Mesothelial cell of epicardium (in vitro differentiated cells): Measurements from ENCODE around the gene AHRR. TPM values are rescaled to one million over a fixed set of nuclear protein-coding genes. Genes with fewer than 3 reads are reported as not detected.
A peak's percentile ranks its signal among the peaks of the same experiment; 100 is the strongest.

ENCODE experiments used
- DNase-seq, 2 experiments: peaks; one replicate each; pipeline ENCODE4 v3.0.0; 2021; ENCODE audit warnings: low spot score in 2 of 2; ENCODE audit not compliant: unreplicated experiment in 2 of 2
- H3K27ac Mint-ChIP-seq: 2 replicates; pipeline ENCODE4 v1.8.0; 2021; ENCODE audit warnings: mixed read lengths
- H3K27me3 Mint-ChIP-seq: 2 replicates; pipeline ENCODE4 v1.8.0; 2021; ENCODE audit warnings: low read depth, mixed read lengths
- H3K36me3 Mint-ChIP-seq: 2 replicates; pipeline ENCODE4 v1.8.0; 2021; ENCODE audit warnings: mixed read lengths
- H3K4me1 Mint-ChIP-seq: 2 replicates; pipeline ENCODE4 v1.8.0; 2021; ENCODE audit warnings: mixed read lengths
- H3K4me3 Mint-ChIP-seq: 2 replicates; pipeline ENCODE4 v1.8.0; 2021; ENCODE audit warnings: mild to moderate bottlenecking, moderate library complexity, mixed read lengths
- H3K9me3 Mint-ChIP-seq: 2 replicates; pipeline ENCODE4 v1.8.0; 2021; ENCODE audit warnings: mixed read lengths
- total RNA-seq: library from RNA; stranded (reverse); gene quantifications from 3 replicates; pipeline ENCODE4 v1.2.1, GENCODE V29; 2021
- TF ChIP-seq, protein P1 (sequence below): fragments of 200-600 bp; sonication (generic); IDR thresholded peaks from one replicate; pipeline ENCODE4 v1.5.0; 2021; ENCODE audit warnings: antibody characterized with exemption; ENCODE audit not compliant: unreplicated experiment

Gene AHRR
- total RNA-seq, 1 donor from 2014 or later = 12.7 TPM

DNA sequence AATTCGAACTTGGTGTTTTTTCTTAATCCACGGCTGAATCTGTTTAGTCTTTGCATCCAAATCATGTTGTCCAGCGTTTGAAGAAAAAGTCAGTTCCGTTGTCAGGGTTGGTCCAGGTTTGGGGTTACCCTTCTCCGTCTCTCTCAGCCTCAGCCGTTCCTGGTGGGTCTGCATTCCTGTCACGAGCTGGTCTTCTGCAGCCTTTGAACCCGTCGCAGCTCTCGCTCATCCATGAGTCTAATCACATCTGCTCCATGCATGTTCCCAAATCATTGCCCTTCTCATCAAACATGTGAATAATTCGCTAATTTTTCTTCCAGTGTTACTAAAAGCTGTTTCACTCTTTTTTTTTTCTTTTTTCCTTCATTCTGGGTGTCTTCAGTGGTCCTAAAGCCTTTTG, 82.5 kb downstream of the AHRR start:
- Mint-ChIP-seq H3K36me3 (peaks cover 6% of the 10 kb centered on the region), H3K4me1 (peaks cover 37% of the 10 kb centered on the region), H3K9me3 (peaks cover 5% of the 10 kb centered on the region), H3K27ac (no peak overlapping the region), H3K4me3 (no peak overlapping the region), H3K27me3 (peaks cover 11% of the 10 kb centered on the region)
- TF ChIP-seq, protein P1, sequence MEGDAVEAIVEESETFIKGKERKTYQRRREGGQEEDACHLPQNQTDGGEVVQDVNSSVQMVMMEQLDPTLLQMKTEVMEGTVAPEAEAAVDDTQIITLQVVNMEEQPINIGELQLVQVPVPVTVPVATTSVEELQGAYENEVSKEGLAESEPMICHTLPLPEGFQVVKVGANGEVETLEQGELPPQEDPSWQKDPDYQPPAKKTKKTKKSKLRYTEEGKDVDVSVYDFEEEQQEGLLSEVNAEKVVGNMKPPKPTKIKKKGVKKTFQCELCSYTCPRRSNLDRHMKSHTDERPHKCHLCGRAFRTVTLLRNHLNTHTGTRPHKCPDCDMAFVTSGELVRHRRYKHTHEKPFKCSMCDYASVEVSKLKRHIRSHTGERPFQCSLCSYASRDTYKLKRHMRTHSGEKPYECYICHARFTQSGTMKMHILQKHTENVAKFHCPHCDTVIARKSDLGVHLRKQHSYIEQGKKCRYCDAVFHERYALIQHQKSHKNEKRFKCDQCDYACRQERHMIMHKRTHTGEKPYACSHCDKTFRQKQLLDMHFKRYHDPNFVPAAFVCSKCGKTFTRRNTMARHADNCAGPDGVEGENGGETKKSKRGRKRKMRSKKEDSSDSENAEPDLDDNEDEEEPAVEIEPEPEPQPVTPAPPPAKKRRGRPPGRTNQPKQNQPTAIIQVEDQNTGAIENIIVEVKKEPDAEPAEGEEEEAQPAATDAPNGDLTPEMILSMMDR = no peak
- no peak for DNase-seq

DNA sequence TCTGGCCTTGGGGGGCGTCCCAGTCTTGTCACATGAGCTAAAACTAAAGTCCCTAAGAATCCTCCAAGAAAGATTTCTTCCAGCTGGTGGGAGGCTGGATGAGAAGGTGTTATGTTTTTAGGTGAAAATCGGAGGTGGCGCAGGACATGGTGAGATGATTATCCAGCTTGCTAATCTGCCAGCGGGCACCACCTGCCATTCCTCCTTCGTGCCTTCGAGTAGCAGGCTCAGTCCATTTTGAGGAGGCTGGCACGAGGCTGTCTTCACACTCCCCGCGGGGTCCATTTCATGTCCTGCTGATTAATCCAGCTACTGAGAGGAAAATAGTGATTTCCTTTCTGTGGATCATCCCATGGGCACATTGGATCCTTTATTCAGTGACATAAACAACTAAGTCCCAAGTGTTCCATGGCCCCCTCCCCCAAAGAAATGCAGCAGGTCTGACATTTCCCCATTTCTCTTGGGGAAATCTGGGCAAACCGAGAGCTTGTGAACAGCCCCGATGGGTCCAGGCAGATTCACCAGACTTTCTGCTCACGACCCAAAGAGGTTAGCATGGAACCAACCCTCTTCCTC, 83.2 kb downstream of the AHRR start:
- Mint-ChIP-seq H3K4me3 (no peak overlapping the region), H3K27me3 (peaks cover 11% of the 10 kb centered on the region), H3K9me3 (peaks cover 5% of the 10 kb centered on the region), H3K4me1 (peaks cover 31% of the 10 kb centered on the region), H3K36me3 (peaks cover 6% of the 10 kb centered on the region), H3K27ac (no peak overlapping the region)
- DNase-seq = peak in 1 of 2 experiments; percentile 36
- TF ChIP-seq, protein P1 = no peak

- Mint-ChIP-seq H3K4me3 (no peak overlapping the region), H3K27me3 (peaks cover 11% of the 10 kb centered on the region), H3K36me3 (peaks cover 6% of the 10 kb centered on the region), H3K27ac (no peak overlapping the region), H3K9me3 (peaks cover 5% of the 10 kb centered on the region), H3K4me1 (peaks cover 25% of the 10 kb centered on the region)
- DNase-seq = peak in 1 of 2 experiments; percentile 26
- TF ChIP-seq, protein P1 = no peak
Measured at GRCh38 chr5:405421-405820, 83.9 kb downstream of the AHRR start.

GRCh38 chr5:406041-406440, 84.5 kb downstream of the AHRR start:
- Mint-ChIP-seq H3K4me1 (peaks cover 21% of the 10 kb centered on the region), H3K9me3 (peaks cover 7% of the 10 kb centered on the region), H3K27ac (no peak overlapping the region), H3K36me3 (peaks cover 7% of the 10 kb centered on the region), H3K4me3 (no peak overlapping the region), H3K27me3 (peaks cover 11% of the 10 kb centered on the region)
- TF ChIP-seq, protein P1 = no peak
- DNase-seq = peak in 1 of 2 experiments; percentile 27

- TF ChIP-seq, protein P1 = no peak
- Mint-ChIP-seq H3K4me3 (no peak overlapping the region), H3K27ac (no peak overlapping the region), H3K4me1 (peaks cover 18% of the 10 kb centered on the region), H3K9me3 (peaks cover 9% of the 10 kb centered on the region), H3K36me3 (peaks cover 2% of the 10 kb centered on the region), H3K27me3 (peaks cover 6% of the 10 kb centered on the region)
- DNase-seq = no peak
Measured at GRCh38 chr5:407051-407450, 85.5 kb downstream of the AHRR start.

- DNase-seq = no peak
- Mint-ChIP-seq H3K9me3 (peaks cover 6% of the 10 kb centered on the region), H3K4me3 (no peak overlapping the region), H3K36me3 (peaks cover 1% of the 10 kb centered on the region), H3K27ac (no peak overlapping the region), H3K27me3 (peaks cover 6% of the 10 kb centered on the region), H3K4me1 (peaks cover 21% of the 10 kb centered on the region)
- TF ChIP-seq, protein P1 = no peak
Measured at GRCh38 chr5:407801-408268, 86.3 kb downstream of the AHRR start.
